AG09309 (cell line): ENCODE measurements around the gene EPB41L1.

ENCODE experiments used
- DNase-seq: peaks from one replicate; pipeline ENCODE4 v3.0.0-alpha.2; 2010; ENCODE audit warnings: low read depth
- H3K4me3 ChIP-seq: 2 replicates; pipeline ENCODE4 v1.5.1; 2011; ENCODE audit warnings: mild to moderate bottlenecking, low read depth, low read length, moderate library complexity; ENCODE audit not compliant: control insufficient read depth
- TF ChIP-seq, protein P1 (sequence below): IDR thresholded peaks from 2 replicates; pipeline ENCODE4 v1.5.1; 2011; ENCODE audit warnings: mild to moderate bottlenecking, low read depth, low read length, inconsistent platforms; ENCODE audit not compliant: insufficient read depth, control insufficient read depth; ENCODE audit errors: missing control alignments

EPB41L1 gene

DNA sequence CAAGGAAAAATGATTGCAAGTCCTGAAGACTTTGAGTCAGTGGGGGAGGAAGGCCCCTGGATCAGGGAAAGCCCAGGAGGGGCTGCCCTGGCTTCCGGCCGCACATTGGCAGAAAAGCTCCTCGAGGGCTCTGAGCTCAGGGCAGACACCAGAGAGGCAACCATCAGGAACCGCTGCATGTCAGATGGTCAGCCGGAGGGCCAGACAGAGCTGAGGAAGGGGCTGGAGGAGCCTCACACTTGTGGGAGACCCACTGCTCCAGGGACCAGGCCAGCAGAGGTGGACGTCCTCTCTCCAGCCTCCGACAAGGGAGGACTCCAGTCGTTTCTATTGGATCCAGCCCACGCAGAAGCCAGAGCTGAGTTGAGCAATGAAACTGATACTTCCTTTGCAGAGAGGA, 51.5 kb downstream of the EPB41L1 start:
- no peak overlapping the region for H3K4me3 ChIP-seq
- TF ChIP-seq, protein P1, sequence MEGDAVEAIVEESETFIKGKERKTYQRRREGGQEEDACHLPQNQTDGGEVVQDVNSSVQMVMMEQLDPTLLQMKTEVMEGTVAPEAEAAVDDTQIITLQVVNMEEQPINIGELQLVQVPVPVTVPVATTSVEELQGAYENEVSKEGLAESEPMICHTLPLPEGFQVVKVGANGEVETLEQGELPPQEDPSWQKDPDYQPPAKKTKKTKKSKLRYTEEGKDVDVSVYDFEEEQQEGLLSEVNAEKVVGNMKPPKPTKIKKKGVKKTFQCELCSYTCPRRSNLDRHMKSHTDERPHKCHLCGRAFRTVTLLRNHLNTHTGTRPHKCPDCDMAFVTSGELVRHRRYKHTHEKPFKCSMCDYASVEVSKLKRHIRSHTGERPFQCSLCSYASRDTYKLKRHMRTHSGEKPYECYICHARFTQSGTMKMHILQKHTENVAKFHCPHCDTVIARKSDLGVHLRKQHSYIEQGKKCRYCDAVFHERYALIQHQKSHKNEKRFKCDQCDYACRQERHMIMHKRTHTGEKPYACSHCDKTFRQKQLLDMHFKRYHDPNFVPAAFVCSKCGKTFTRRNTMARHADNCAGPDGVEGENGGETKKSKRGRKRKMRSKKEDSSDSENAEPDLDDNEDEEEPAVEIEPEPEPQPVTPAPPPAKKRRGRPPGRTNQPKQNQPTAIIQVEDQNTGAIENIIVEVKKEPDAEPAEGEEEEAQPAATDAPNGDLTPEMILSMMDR, result no peak
- DNase-seq, result no peak

DNA sequence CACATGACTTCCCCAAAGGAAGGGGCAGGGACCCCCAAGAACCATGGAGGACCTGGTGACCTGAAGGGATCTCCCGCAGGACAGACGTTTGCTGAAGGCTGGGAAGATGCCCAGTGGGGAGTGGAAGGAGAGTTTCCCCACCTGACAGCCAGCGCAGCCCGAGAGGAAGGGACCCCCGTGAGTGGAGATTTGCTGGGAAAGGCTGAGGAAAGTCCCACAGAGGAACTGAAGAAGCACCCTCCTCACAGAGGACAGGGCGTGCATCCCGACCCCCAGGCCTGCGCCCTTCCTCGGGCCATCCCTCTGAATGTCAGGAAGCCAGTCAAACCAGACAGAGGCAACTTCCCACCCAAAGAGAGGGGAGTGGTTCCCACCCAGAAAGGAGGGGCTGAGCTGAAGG, 52.1 kb downstream of the EPB41L1 start:
- TF ChIP-seq, protein P1, result no peak
- no peak for DNase-seq
- no peak overlapping the region for H3K4me3 ChIP-seq

DNA sequence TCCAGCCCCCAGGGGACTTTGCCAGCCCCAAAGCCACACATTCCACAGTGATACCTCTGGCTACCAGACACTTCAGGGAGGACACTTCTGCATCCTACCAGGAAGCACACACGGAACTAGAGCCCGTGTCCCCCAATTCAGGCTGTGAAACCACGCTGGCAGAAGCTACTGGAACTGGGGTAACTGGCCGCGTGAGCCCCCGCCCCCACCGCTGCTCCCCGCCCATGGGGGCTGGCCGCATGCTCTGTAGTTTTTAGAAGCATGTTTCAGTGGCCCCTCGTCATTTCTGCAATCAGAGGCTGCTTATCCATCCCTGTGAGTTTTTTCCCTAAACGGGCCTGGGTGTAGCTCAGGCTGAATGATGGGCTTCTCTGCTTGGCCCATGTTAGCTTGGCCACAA, 53.1 kb downstream of the EPB41L1 start:
- TF ChIP-seq, protein P1, result no peak

DNA sequence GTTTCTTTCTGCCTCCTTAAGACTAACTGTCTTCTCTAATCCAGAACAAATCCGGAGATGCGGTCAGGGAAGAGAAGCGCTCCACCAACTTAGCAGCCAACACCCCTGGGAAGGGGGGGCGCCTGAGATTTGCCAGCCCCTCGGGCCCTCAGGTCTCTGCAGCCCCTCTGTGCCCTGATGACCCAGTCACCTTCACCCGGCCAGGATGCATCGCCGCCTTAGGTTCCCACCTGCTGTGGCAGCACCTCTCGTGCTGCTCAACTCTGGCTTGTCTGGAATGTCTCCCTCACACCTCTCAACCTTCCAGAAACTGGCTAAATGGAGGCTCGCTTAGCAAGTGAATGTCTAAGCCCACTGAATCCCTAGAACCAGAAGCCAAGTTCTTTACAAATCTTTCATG, 53.7 kb downstream of the EPB41L1 start:
- DNase-seq, result no peak
- TF ChIP-seq, protein P1, result no peak

More for the DNA sequence above, 53.1 kb downstream of the EPB41L1 start:
- DNase-seq, result no peak
- no peak overlapping the region for H3K4me3 ChIP-seq

DNA sequence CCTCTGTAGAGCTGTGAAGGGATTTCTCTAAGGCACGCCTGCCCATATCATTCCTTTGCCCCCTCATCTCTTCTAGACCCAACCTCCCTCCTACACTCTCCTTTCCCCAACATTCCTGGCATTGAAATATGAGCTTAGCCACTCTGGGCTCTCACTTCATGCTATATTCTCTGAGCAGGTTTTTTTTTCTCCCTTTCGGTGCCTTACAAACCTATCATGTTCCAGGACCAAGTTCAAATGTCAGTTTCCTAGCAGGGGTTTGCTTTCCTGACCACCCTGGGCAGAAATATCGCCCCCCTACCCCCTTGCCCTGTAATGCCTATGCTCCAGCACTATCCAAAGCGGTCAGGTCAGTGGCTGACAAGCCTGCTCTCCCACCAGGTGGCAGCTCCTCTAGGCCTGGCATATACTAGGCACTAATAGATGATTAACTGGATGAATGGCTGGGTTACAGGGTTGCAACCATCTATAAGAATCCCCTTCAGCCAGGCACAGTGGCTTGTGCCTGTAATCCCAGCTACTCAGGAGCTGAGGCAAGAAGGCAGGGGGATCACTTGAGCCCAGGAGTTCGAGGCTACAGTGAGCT, 56.0 kb downstream of the EPB41L1 start:
- TF ChIP-seq, protein P1, result peak; percentile 23
- no peak for DNase-seq
- H3K4me3 ChIP-seq, result no peak overlapping the region

More for the DNA sequence above, 53.7 kb downstream of the EPB41L1 start:
- H3K4me3 ChIP-seq, result no peak overlapping the region

DNA sequence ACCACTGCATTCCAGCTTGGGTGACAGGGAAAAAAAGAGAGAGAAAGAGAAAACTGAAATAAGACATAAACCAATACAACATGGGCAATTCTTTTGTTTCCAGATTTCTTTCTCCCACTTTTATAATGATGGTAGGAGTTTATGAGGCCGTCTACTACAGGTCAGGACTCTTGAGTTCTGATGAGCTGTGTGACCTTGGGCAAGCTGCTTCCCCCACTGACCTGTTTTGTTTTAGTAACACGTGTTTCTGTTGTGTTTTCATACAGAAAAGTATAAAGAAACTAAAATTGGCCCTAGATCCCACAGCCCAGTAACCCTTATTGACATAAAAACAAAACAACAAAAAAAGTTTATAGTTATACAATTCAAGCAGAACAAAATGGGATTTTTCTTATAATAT, 58.8 kb downstream of the EPB41L1 start:
- H3K4me3 ChIP-seq, result no peak overlapping the region
- TF ChIP-seq, protein P1, result no peak
- no peak for DNase-seq
